ENCODE data around the gene LTK. TPM values are rescaled to one million over a fixed set of nuclear protein-coding genes. Genes with fewer than 3 reads are reported as not detected.

LTK gene
- total RNA-seq, 4 donors from 2014 or later: 0.57 to 2.8 (median 0.66) TPM

GRCh38 chr15:41512512-41512939, 1.1 kb downstream of the LTK start:
- Histone ChIP-seq H3K27me3 (peaks cover 40% of the 10 kb centered on the region), H3K36me3 (peaks cover 3% of the 10 kb centered on the region), H3K4me3 (peak overlapping the region; percentile 48), H3K9me3 (no peaks in the 10 kb centered on the region), H3K4me1 (peaks cover 32% of the 10 kb centered on the region), H3K27ac (no peak overlapping the region)
- TF ChIP-seq EP300 (IDR thresholded peaks at IDR 0.05) (no peak), POLR2AphosphoS5 (IDR thresholded peaks at IDR 0.05) (no peak), CTCF (IDR thresholded peaks at IDR 0.05) (no peak), POLR2A (IDR thresholded peaks at IDR 0.05) (no peak)
- no peak for DNase-seq (ENCODE audit: low spot score in 2 of 2)
- 6% methylated on average over 7 of the region's 33 CpGs for WGBS

- DNase-seq (ENCODE audit: low spot score in 2 of 2): no peak
- Histone ChIP-seq H3K27ac (no peak overlapping the region), H3K27me3 (peaks cover 40% of the 10 kb centered on the region), H3K9me3 (no peaks in the 10 kb centered on the region), H3K4me1 (peaks cover 32% of the 10 kb centered on the region), H3K4me3 (peak overlapping the region; percentile 48), H3K36me3 (no peaks in the 10 kb centered on the region)
- 0% methylated on average over 3 of the region's 49 CpGs for WGBS
- TF ChIP-seq CTCF (IDR thresholded peaks at IDR 0.05) (no peak), EP300 (IDR thresholded peaks at IDR 0.05) (no peak), POLR2AphosphoS5 (IDR thresholded peaks at IDR 0.05) (no peak), POLR2A (IDR thresholded peaks at IDR 0.05) (no peak)
Observed at GRCh38 chr15:41511899-41512369, 1.7 kb downstream of the LTK start.

GRCh38 chr15:41511331-41511898, 2.2 kb downstream of the LTK start:
- TF ChIP-seq POLR2A (IDR thresholded peaks at IDR 0.05) (no peak), CTCF (IDR thresholded peaks at IDR 0.05) (no peak), EP300 (IDR thresholded peaks at IDR 0.05) (no peak), POLR2AphosphoS5 (IDR thresholded peaks at IDR 0.05) (no peak)
- peaks cover 32% of the 10 kb centered on the region for H3K4me1 ChIP-seq
- H3K36me3 ChIP-seq: no peaks in the 10 kb centered on the region
- 10% methylated on average over 6 of the region's 56 CpGs for WGBS
- DNase-seq (ENCODE audit: low spot score in 2 of 2): no peak
- no peaks in the 10 kb centered on the region for H3K9me3 ChIP-seq
- peak overlapping the region; percentile 48 for H3K4me3 ChIP-seq
- H3K27me3 ChIP-seq: peaks cover 40% of the 10 kb centered on the region
- no peak overlapping the region for H3K27ac ChIP-seq

GRCh38 chr15:41510728-41511127, 2.9 kb downstream of the LTK start:
- Histone ChIP-seq H3K9me3 (no peaks in the 10 kb centered on the region), H3K27me3 (peaks cover 40% of the 10 kb centered on the region), H3K4me1 (peaks cover 32% of the 10 kb centered on the region), H3K27ac (no peak overlapping the region), H3K36me3 (no peaks in the 10 kb centered on the region), H3K4me3 (no peak overlapping the region)
- DNase-seq (ENCODE audit: low spot score in 2 of 2): no peak
- TF ChIP-seq POLR2A (IDR thresholded peaks at IDR 0.05): no peak
- WGBS: 82% methylated on average over 6 of the region's 7 CpGs

GRCh38 chr15:41507820-41508290, 5.8 kb downstream of the LTK start:
- no peak for DNase-seq (ENCODE audit: low spot score in 2 of 2)
- TF ChIP-seq CTCF (IDR thresholded peaks at IDR 0.05) (no peak), EP300 (IDR thresholded peaks at IDR 0.05) (no peak), POLR2A (IDR thresholded peaks at IDR 0.05) (no peak), POLR2AphosphoS5 (IDR thresholded peaks at IDR 0.05) (no peak)
- Histone ChIP-seq H3K36me3 (no peaks in the 10 kb centered on the region), H3K4me1 (peaks cover 32% of the 10 kb centered on the region), H3K9me3 (no peaks in the 10 kb centered on the region), H3K4me3 (no peak overlapping the region), H3K27me3 (peaks cover 49% of the 10 kb centered on the region), H3K27ac (no peak overlapping the region)
- WGBS: 55% methylated on average over 7 of the region's 7 CpGs

All from suprapubic skin (tissue), 4 donors.